WI38 (cell line): ENCODE measurements around the gene SRC.

Source experiments
- H3K4me3 ChIP-seq: 2 replicates; pipeline ENCODE4 v1.5.1; 2011; ENCODE audit warnings: low read depth, mild to moderate bottlenecking, control low read depth, low read length
- CTCF ChIP-seq: IDR thresholded peaks from 2 replicates; pipeline ENCODE4 v1.5.1; 2012; ENCODE audit warnings: low read depth, mild to moderate bottlenecking, control low read depth, low read length

The SRC gene

GRCh38 chr20:37422791-37423286 lies 76.9 kb downstream of the SRC start:
- no peak for TF ChIP-seq CTCF
- no peak overlapping the region for H3K4me3 ChIP-seq

- TF ChIP-seq CTCF: no peak
- H3K4me3 ChIP-seq: no peak overlapping the region
These were observed 77.6 kb downstream of the SRC start for GRCh38 chr20:37423545-37423944.

- TF ChIP-seq CTCF: no peak
- H3K4me3 ChIP-seq: no peak overlapping the region
These were observed 78.3 kb downstream of the SRC start for GRCh38 chr20:37424062-37424851.

GRCh38 chr20:37425103-37425625 lies 79.2 kb downstream of the SRC start:
- no peak for TF ChIP-seq CTCF
- no peak overlapping the region for H3K4me3 ChIP-seq

GRCh38 chr20:37426106-37426505 lies 80.2 kb downstream of the SRC start:
- TF ChIP-seq CTCF: no peak
- H3K4me3 ChIP-seq: no peak overlapping the region

GRCh38 chr20:37426978-37427377 lies 81.0 kb downstream of the SRC start:
- no peak for TF ChIP-seq CTCF
- no peak overlapping the region for H3K4me3 ChIP-seq

- no peak for TF ChIP-seq CTCF
- no peak overlapping the region for H3K4me3 ChIP-seq
These were observed 84.1 kb downstream of the SRC start for GRCh38 chr20:37430044-37430443.
